ENCODE data around the gene RGMB.
A peak's percentile ranks its signal among the peaks of the same experiment; 100 is the strongest.
"Not testable (repeated sequence)": the region's sequence is repeated elsewhere in the genome, so short reads cannot be mapped to it uniquely, and the experiment has no call there.

Gene RGMB

DNA sequence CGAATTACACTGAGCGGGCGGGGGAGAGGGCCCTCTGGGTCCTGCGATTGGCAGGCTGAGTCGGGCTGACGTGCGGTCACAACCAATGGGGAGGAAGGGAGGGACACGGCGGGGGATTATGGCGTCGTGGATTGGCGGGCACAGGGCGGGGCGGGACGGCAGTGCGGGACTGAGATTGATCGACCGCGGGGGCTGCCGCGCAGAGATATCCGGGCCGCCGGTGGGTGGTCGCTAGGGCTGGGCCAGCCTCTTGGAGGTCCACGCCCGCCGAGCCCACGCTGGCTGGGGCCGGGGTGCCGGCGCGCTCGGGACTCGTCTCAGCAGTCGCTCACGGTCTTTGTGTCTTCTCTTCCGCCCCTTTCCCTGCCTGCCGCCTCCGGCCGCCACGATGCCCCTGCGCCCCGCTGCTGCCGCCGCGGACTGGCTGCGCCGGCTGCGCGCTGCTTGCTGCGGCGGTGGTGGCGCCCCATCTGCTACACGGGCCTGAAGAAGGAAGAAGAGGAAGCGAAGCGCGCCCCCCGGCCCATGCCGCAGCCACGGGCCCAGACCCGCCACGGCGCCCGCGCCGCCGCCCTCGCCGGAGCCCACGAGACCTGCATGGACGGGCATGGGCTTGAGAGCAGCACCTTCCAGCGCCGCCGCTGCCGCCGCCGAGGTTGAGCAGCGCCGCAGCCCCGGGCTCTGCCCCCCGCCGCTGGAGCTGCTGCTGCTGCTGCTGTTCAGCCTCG is at the start of gene RGMB:
TSS of gene RGMB (plus strand) at position 200 of the 728 bp plus-strand sequence. CDS start at position 608, 408 bp downstream.
- Histone ChIP-seq H3K36me3 (ENCODE audit: control insufficient read depth, low read depth, low read length) (peaks cover 9% of the 10 kb centered on the region), H3K9ac (ENCODE audit: low read length) (peak within 1 kb of the TSS; percentile 38), H3K9me3 (ENCODE audit: control insufficient read depth, low read depth, low read length) (no peaks in the 10 kb centered on the region), H3K27ac (ENCODE audit: low read length) (no peak within 1 kb of the TSS), H3K4me3 (ENCODE audit: low read length) (peak within 1 kb of the TSS; percentile 88), H3K27me3 (ENCODE audit: control insufficient read depth, insufficient read depth, low read length) (peaks cover 35% of the 10 kb centered on the region), H3K4me1 (ENCODE audit: control insufficient read depth, low read depth, low read length) (peaks cover 25% of the 10 kb centered on the region)

- H3K4me1 ChIP-seq (ENCODE audit: control insufficient read depth, low read depth, low read length), result no peaks in the 10 kb centered on the region
- no peak overlapping the region for H3K4me3 ChIP-seq (ENCODE audit: low read length)
- H3K9ac ChIP-seq (ENCODE audit: low read length), result no peak overlapping the region
- no peak overlapping the region for H3K27ac ChIP-seq (ENCODE audit: low read length)
- no peaks in the 10 kb centered on the region for H3K36me3 ChIP-seq (ENCODE audit: control insufficient read depth, low read depth, low read length)
- no peaks in the 10 kb centered on the region for H3K9me3 ChIP-seq (ENCODE audit: control insufficient read depth, low read depth, low read length)
- H3K27me3 ChIP-seq (ENCODE audit: control insufficient read depth, insufficient read depth, low read length), result no peaks in the 10 kb centered on the region
Measured at GRCh38 chr5:98726258-98726657, 47.2 kb upstream of the RGMB start.

DNA sequence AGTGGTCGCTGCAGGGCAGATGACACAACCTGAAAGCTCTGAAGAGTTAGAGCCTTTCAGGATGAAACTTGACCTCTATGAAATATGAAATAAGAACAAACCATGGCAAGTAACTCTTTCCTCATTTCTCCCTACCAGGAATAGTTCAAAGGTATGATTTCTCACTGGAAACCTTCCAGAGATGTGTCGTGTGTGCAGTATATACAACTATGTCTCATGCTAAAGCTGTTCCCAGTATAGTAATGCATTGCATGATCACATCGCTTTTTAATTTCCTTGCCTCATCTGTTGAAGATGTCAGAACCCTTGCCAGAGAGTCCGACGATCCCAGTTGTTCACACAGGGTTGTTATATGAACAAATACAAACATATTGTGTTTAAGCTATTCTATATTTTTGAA is 45.8 kb upstream of the RGMB start:
- Histone ChIP-seq H3K4me3 (ENCODE audit: low read length) (no peak overlapping the region), H3K4me1 (ENCODE audit: control insufficient read depth, low read depth, low read length) (no peaks in the 10 kb centered on the region), H3K9ac (ENCODE audit: low read length) (no peak overlapping the region), H3K27ac (ENCODE audit: low read length) (no peak overlapping the region), H3K36me3 (ENCODE audit: control insufficient read depth, low read depth, low read length) (no peaks in the 10 kb centered on the region), H3K9me3 (ENCODE audit: control insufficient read depth, low read depth, low read length) (no peaks in the 10 kb centered on the region), H3K27me3 (ENCODE audit: control insufficient read depth, insufficient read depth, low read length) (no peaks in the 10 kb centered on the region)

DNA sequence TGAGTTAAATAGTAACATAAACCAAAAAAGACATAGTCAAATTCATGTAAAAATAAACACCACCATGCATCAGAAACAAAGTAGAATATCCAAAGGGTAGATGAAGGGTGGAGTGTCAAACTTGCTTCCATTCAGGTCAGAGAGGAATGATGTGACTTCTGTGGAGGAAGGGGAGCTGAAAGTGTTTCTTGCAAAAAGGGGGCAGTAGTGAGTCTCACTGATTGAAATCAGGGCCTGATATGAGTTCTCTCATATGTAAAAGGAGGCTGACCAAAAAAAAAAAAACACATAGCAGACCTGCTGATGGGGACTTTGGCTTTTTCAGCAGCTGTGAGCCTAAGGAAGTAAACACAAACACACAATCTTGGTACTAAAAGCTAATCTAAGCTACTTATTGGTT is 38.8 kb upstream of the RGMB start:
- Histone ChIP-seq H3K36me3 (ENCODE audit: control insufficient read depth, low read depth, low read length) (no peaks in the 10 kb centered on the region), H3K4me1 (ENCODE audit: control insufficient read depth, low read depth, low read length) (no peaks in the 10 kb centered on the region), H3K27ac (ENCODE audit: low read length) (no peak overlapping the region), H3K9ac (ENCODE audit: low read length) (no peak overlapping the region), H3K9me3 (ENCODE audit: control insufficient read depth, low read depth, low read length) (no peaks in the 10 kb centered on the region), H3K27me3 (ENCODE audit: control insufficient read depth, insufficient read depth, low read length) (no peaks in the 10 kb centered on the region), H3K4me3 (ENCODE audit: low read length) (no peak overlapping the region)

- Histone ChIP-seq H3K27me3 (ENCODE audit: control insufficient read depth, insufficient read depth, low read length) (no peaks in the 10 kb centered on the region), H3K4me1 (ENCODE audit: control insufficient read depth, low read depth, low read length) (no peaks in the 10 kb centered on the region), H3K9ac (ENCODE audit: low read length) (no peak overlapping the region), H3K4me3 (ENCODE audit: low read length) (no peak overlapping the region), H3K36me3 (ENCODE audit: control insufficient read depth, low read depth, low read length) (no peaks in the 10 kb centered on the region), H3K27ac (ENCODE audit: low read length) (no peak overlapping the region), H3K9me3 (ENCODE audit: control insufficient read depth, low read depth, low read length) (no peaks in the 10 kb centered on the region)
Measured at GRCh38 chr5:98735806-98736507, 37.5 kb upstream of the RGMB start.

- Histone ChIP-seq H3K4me1 (ENCODE audit: control insufficient read depth, low read depth, low read length) (no peaks in the 10 kb centered on the region), H3K9ac (ENCODE audit: low read length) (no peak overlapping the region), H3K27ac (ENCODE audit: low read length) (no peak overlapping the region), H3K27me3 (ENCODE audit: control insufficient read depth, insufficient read depth, low read length) (no peaks in the 10 kb centered on the region), H3K4me3 (ENCODE audit: low read length) (no peak overlapping the region), H3K9me3 (ENCODE audit: control insufficient read depth, low read depth, low read length) (no peaks in the 10 kb centered on the region), H3K36me3 (ENCODE audit: control insufficient read depth, low read depth, low read length) (no peaks in the 10 kb centered on the region)
Measured at GRCh38 chr5:98736753-98737152, 36.7 kb upstream of the RGMB start.

GRCh38 chr5:98737441-98737840 is 36.0 kb upstream of the RGMB start:
- H3K36me3 ChIP-seq (ENCODE audit: control insufficient read depth, low read depth, low read length); H3K9ac ChIP-seq (ENCODE audit: low read length): not testable (repeated sequence)

DNA sequence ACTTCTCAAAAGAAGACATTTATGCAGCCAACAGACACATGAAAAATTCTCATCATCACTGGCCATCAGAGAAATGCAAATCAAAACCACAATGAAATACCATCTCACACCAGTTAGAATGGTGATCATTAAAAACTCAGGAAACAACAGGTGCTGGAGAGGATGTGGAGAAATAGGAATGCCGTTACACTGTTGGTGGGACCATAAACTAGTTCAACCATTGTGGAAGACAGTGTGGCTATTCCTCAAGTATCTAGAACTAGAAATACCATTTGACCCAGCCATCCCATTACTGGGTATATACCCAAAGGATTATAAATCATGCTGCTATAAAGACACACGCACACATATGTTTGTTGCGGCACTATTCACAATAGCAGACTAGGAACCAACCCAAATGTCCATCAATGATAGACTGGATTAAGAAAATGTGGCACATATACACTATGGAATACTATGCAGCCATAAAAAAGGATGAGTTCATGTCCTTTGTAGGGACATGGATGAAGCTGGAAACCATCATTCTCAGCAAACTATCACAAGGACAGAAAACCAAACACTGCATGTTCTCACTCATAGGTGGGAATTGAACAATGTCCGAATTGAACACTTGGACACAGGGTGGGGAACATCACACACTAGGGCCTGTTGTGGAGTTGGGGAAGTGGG is 34.8 kb upstream of the RGMB start:
- not testable (repeated sequence) for H3K9ac ChIP-seq (ENCODE audit: low read length); H3K9me3 ChIP-seq (ENCODE audit: control insufficient read depth, low read depth, low read length); H3K4me1 ChIP-seq (ENCODE audit: control insufficient read depth, low read depth, low read length); H3K4me3 ChIP-seq (ENCODE audit: low read length); H3K27ac ChIP-seq (ENCODE audit: low read length); H3K36me3 ChIP-seq (ENCODE audit: control insufficient read depth, low read depth, low read length); H3K27me3 ChIP-seq (ENCODE audit: control insufficient read depth, insufficient read depth, low read length)

More at GRCh38 chr5:98737441-98737840, 36.0 kb upstream of the RGMB start:
- H3K27ac ChIP-seq (ENCODE audit: low read length); H3K9me3 ChIP-seq (ENCODE audit: control insufficient read depth, low read depth, low read length); H3K4me1 ChIP-seq (ENCODE audit: control insufficient read depth, low read depth, low read length); H3K4me3 ChIP-seq (ENCODE audit: low read length); H3K27me3 ChIP-seq (ENCODE audit: control insufficient read depth, insufficient read depth, low read length): not testable (repeated sequence)

DNA sequence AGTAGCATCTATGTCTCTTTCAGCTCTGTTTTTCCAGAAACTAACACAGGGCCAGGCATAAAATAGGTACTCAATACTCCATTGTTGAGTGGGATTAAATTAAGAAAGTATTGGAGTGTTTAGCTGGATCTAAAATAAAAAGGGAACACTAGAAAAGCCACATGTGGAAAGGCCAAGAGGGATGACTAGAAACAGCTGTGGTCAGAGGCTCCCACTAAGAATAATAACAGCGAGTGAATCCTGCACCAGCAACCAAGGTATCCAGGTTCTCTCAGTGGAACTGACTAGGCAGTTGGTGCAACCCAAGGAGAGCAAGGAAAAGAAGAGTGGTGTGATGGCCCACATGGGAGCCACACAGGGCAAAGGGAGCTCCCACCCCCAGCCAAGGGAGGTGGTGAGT is 31.5 kb upstream of the RGMB start:
- H3K4me3 ChIP-seq (ENCODE audit: low read length), result no peak overlapping the region
- H3K4me1 ChIP-seq (ENCODE audit: control insufficient read depth, low read depth, low read length), result peaks cover 3% of the 10 kb centered on the region
- H3K9ac ChIP-seq (ENCODE audit: low read length), result no peak overlapping the region
- H3K27me3 ChIP-seq (ENCODE audit: control insufficient read depth, insufficient read depth, low read length), result no peaks in the 10 kb centered on the region
- no peak overlapping the region for H3K27ac ChIP-seq (ENCODE audit: low read length)
- H3K9me3 ChIP-seq (ENCODE audit: control insufficient read depth, low read depth, low read length), result no peaks in the 10 kb centered on the region
- no peaks in the 10 kb centered on the region for H3K36me3 ChIP-seq (ENCODE audit: control insufficient read depth, low read depth, low read length)

GRCh38 chr5:98742396-98743073 is 30.9 kb upstream of the RGMB start:
- H3K4me1 ChIP-seq (ENCODE audit: control insufficient read depth, low read depth, low read length), result peaks cover 3% of the 10 kb centered on the region
- no peak overlapping the region for H3K27ac ChIP-seq (ENCODE audit: low read length)
- no peaks in the 10 kb centered on the region for H3K36me3 ChIP-seq (ENCODE audit: control insufficient read depth, low read depth, low read length)
- no peaks in the 10 kb centered on the region for H3K27me3 ChIP-seq (ENCODE audit: control insufficient read depth, insufficient read depth, low read length)
- H3K4me3 ChIP-seq (ENCODE audit: low read length), result no peak overlapping the region
- no peaks in the 10 kb centered on the region for H3K9me3 ChIP-seq (ENCODE audit: control insufficient read depth, low read depth, low read length)
- H3K9ac ChIP-seq (ENCODE audit: low read length), result no peak overlapping the region

DNA sequence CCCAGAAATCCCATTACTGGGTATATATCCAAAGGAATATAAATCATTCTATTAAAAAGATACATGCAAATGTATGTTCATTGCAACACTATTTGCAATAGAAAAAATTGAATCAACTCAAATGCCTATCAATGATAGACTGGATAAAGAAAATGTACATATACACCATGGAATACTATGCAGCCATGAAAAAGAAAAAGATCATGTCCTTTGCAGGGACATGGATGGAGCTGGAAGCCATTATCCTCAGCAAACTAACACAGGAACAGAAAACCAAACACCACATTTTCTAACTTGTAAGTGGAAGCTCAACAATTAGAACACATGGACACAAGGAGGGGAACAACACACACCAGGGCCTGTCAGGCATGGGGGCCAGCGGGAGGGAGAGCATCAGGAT is 25.2 kb upstream of the RGMB start:
- not testable (repeated sequence) for H3K9ac ChIP-seq (ENCODE audit: low read length); H3K4me3 ChIP-seq (ENCODE audit: low read length); H3K4me1 ChIP-seq (ENCODE audit: control insufficient read depth, low read depth, low read length); H3K36me3 ChIP-seq (ENCODE audit: control insufficient read depth, low read depth, low read length); H3K9me3 ChIP-seq (ENCODE audit: control insufficient read depth, low read depth, low read length); H3K27me3 ChIP-seq (ENCODE audit: control insufficient read depth, insufficient read depth, low read length); H3K27ac ChIP-seq (ENCODE audit: low read length)
